ENCODE data around the gene IFT122.

DNA sequence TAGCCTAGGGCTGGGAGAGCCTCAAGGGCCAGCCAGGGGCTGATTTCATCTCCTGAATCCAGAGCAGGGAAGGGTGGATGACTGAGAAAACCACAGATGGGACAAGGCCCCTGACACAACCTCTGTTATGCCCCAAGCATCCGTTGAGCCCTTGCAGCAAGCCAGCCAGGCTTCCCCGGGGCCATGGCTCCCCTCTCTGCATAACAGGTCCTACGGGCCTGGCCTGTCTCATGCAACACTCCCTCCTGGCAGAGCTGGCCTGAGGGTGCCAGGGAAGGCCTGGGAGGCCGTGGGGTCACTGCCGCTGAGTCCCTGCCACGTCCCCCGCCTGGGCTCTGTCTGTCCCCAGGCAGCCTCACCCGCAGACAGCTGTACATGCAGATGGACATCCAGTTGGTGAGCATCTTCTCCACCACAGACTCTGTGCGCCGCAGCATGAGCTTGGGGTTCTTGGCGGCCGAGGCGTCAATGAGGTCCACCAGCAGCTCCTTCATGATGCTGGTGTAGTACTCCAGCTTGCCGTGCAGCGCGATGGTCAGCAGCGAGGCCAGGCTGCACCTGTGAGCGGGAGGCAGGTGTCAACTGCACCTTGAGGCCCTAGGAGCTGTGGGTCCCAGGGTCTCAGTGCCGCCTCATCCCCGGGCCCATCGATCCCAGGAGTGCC, 125.1 kb downstream of the IFT122 start:
- TF ChIP-seq, protein P1, sequence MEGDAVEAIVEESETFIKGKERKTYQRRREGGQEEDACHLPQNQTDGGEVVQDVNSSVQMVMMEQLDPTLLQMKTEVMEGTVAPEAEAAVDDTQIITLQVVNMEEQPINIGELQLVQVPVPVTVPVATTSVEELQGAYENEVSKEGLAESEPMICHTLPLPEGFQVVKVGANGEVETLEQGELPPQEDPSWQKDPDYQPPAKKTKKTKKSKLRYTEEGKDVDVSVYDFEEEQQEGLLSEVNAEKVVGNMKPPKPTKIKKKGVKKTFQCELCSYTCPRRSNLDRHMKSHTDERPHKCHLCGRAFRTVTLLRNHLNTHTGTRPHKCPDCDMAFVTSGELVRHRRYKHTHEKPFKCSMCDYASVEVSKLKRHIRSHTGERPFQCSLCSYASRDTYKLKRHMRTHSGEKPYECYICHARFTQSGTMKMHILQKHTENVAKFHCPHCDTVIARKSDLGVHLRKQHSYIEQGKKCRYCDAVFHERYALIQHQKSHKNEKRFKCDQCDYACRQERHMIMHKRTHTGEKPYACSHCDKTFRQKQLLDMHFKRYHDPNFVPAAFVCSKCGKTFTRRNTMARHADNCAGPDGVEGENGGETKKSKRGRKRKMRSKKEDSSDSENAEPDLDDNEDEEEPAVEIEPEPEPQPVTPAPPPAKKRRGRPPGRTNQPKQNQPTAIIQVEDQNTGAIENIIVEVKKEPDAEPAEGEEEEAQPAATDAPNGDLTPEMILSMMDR (IDR thresholded peaks at IDR 0.05 in 8 of 11, conservative IDR thresholded peaks at IDR 0.05 in 3 of 11), result no peak
- TF ChIP-seq POLR2A (IDR thresholded peaks at IDR 0.05) (no peak), POLR2AphosphoS5 (IDR thresholded peaks at IDR 0.05) (peak in 2 of 3 donors; percentile 23 to 50)

Data from spleen (tissue), 7 donors.